Frontal cortex (tissue), 4 donors: ENCODE measurements around the gene ETV6. TPM values are rescaled to one million over a fixed set of nuclear protein-coding genes. Genes with fewer than 3 reads are reported as not detected.

Source experiments
- DNase-seq, 2 donors: peaks; one replicate each; pipeline ENCODE4 v3.0.0; 2012; ENCODE audit warnings: low spot score in 2 of 2
- FAIRE-seq: peaks from 2 replicates; lab custom pipeline; 2012; peaks lifted over from hg19 to GRCh38; lab: Jason Lieb, UNC
- total RNA-seq: library from RNA; depleted of rRNA; stranded (reverse); fragments of >200 nt; gene quantifications from one replicate; pipeline ENCODE4 v1.2.3, GENCODE V29; 2014
- donor health status: control.
- donor health status: control.
- donor health status: control.

ETV6 gene
- total RNA-seq, 1 donor from 2014 or later: 2.9 TPM

DNA sequence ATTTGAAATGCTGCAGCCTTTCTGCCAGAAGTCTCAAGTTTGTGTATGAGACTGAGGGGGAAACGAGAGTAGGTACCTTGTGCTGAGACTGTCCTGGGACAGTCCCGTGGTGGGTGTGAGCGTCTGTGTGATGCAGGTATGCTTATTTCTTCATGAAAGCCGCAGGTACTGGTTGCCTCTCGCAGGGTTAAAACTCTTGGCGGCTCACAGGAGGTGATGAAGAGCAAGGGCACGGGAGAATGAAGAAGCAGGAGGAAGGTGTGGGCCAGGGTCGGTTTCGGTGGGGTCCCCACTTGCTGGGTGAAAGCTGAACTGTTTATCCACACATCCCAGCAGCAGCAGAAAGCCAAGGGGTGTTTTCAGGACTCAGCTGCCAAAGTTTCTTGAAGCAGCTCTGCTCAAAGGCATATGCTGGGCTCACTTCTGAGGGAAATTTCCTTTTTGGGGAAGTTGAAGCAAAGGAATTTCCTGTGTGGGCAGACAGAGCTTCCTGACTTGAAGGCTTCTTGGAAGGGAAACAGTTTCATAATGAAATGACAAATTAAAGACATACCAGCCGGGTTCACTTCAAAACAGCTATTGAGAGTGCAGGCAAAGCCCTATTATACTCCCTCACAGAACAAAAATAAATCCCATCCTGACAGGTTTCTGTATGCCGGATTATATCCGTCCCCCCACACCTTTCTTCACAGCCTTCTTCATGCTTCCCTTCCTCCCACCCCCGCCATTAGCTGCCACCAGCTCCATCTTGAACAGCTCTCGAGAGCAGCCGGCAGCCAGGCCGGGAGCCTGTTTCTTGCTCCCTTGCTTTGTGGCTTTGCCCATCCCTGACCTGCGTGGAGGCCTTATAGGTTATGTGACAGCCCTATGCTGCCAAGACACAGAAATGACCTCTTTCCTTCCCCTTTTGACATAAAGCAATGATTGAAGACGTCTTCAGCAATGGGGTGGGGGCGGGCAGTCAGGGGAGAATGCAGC, 116.6 kb downstream of the ETV6 start:
- no peak for FAIRE-seq
- DNase-seq: peak; percentile 1 to 24

DNA sequence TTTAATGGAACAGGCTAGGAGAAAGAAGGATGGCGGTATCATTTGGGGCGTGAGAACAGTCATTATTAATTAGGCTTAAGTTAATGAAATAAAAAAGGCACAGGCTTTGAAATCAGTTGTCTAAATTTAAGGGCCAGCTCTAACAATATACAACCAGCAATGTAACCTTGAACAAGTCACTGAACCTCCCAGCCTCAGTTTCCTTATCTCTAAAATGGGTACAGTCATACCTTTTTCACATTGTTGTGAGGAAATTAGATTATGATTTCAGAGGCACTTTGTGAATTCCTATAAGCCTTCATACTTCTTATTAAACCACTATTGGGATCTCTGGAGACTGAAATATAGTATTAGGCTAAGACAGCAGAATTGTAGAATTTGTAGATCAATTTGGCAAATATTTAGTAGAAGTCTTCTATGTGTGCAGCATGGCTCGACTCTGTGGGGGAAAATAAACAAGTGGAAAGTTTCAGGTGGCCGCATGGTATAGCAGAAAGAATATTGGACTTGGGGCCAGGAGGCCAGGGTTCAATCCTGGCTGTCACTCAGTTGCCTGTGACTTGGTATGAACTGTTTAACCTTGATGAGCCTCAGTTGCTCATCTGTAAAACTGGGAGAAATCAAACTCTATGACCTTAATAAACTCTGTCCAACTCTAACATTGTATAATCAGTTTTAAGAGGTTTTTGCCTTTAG, 117.7 kb downstream of the ETV6 start:
- DNase-seq (no peak), FAIRE-seq (no peak)

DNA sequence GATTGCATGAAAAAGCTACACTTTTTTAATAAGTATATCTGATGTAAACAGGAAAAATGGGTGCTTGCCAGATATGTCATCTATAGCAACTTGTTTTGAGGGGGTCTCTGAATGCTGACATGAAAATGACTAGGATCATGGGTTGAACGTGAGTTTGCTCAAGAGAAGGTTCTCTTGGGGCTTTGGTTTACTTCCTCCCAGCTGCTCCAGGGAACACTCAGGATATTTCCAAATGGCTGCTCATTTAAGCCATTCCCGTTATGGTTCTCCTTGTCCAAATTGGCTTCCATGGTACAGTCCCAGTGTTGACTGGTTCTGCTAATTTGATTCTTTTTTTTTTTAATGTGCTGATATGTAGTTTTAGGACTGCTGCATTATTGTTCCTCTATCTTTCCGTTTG, 118.3 kb downstream of the ETV6 start:
- DNase-seq (no peak), FAIRE-seq (no peak)

GRCh38 chr12:11768233-11768965, 118.9 kb downstream of the ETV6 start:
- no peak for DNase-seq
- no peak for FAIRE-seq

GRCh38 chr12:11769723-11770514, 120.4 kb downstream of the ETV6 start:
- FAIRE-seq (no peak), DNase-seq (no peak)

GRCh38 chr12:11771356-11771755, 121.9 kb downstream of the ETV6 start:
- no peak for DNase-seq

DNA sequence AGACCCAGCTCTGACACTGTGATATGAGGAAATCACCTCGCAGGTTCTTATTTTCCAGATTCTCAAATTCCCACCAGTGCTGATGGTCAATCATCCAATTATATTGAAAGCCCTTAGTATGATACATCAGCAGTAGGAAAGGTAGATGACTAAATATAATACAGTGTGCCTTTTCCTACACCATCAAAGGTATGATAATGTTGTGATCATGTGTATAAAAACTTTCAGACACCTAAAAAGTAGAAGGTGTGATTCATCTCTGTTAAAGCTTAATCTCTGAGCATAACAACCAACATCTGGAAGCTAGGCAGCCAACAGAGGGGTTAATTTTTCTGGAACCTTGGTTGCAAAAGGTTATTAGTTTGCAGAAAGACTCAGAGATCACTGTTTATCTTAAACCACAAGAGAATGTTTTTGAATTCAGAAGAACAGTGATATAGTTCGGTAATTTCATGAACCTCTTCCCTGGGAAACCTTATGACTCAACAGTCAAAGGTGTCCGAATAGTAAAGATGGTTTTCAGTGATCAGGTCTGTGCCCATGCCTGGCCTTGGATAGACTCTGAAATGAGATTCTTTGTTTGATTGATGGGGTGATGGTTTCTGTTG, 122.5 kb downstream of the ETV6 start:
- FAIRE-seq (no peak), DNase-seq (no peak)

More at GRCh38 chr12:11771356-11771755, 121.9 kb downstream of the ETV6 start:
- no peak for FAIRE-seq

DNA sequence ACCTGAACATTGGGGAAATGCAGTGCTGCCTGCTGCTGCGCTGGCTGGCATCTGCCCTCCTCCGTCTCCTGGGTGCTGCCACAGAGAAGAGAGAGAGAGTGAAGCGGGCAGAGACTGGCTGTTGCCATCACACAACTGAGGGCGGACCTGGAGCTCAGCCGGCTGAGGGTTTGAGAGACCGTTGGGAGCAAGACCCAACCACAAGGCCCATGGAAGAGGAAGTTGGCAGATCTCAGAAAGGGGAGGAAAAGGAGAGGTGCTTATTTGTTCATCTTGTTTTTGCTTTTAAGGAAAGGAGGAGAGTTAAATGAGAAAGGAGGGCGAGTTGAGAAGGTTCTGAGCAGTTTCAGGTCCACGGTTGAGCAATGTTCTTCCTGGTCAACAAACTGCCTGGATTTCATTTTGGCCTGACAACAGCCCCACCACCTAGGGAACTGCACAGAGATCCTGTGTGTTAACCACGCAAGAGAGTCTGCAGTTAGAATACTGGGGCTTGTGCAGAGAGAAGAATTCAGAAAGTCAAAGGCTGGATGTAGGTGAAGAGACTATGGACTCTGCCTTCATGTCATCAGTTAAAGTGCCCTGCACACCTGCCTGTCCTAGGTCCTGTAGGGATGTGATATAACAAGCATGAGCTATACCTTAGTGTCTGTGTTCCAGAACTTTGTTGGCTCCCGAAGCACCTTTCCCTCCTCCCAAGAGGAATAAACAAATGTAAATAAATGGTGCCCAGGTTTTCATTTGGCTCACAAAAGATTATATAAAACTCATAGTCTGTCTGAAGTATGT, 124.6 kb downstream of the ETV6 start:
- DNase-seq (no peak), FAIRE-seq (no peak)

GRCh38 chr12:11774821-11775220, 125.3 kb downstream of the ETV6 start:
- no peak for DNase-seq
- FAIRE-seq: no peak

DNA sequence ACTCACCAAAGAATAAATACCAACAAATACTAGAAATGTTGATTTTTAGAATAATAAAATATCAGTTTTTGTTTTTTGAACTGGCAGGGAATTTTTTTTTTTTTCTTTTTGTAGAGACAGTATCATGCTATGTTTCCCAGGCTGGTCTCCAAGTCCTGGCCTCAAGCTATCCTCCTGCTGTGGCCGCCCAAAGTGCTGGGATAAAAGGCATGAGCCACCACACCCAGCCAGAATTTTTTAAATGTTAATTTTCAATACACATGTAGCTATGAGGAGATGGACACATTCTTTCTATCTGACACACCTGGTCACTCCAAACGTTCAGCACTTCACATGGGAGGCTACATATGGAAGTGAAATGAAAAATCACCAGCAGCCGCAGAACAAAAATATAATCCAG, 126.8 kb downstream of the ETV6 start:
- no peak for FAIRE-seq
- no peak for DNase-seq

- FAIRE-seq (no peak), DNase-seq (no peak)
These were observed 128.0 kb downstream of the ETV6 start for GRCh38 chr12:11777451-11777850.

DNA sequence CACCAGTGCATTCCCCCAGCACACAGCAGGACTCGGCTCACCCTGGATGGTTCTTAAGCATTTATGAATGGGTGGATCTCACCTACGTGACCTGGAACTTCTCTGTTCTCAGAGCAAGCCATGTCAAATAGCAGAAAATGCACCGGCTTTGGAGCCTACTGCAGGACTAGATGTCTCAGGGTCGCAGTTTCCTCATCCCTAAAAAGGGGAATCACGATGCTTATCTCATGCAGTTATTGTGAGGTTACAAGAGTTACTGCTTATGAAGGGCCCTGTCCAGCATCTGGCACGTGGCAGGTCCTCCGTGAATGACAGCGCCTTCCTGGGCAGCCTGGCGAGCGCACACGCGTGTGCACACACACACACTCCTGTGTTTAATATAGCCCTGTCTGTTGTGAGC, 128.5 kb downstream of the ETV6 start:
- FAIRE-seq: no peak

GRCh38 chr12:11778713-11779685, 129.5 kb downstream of the ETV6 start:
- DNase-seq (no peak), FAIRE-seq (no peak)

More for the DNA sequence above, 128.5 kb downstream of the ETV6 start:
- DNase-seq: no peak

- FAIRE-seq (no peak), DNase-seq (no peak)
These were observed 131.1 kb downstream of the ETV6 start for GRCh38 chr12:11780521-11781101.

- FAIRE-seq: no peak
These were observed 133.5 kb downstream of the ETV6 start for GRCh38 chr12:11782914-11783420.

GRCh38 chr12:11785712-11786111, 136.2 kb downstream of the ETV6 start:
- no peak for DNase-seq

More at GRCh38 chr12:11782914-11783420, 133.5 kb downstream of the ETV6 start:
- no peak for DNase-seq

More at GRCh38 chr12:11785712-11786111, 136.2 kb downstream of the ETV6 start:
- FAIRE-seq: no peak
